ENCODE data around the gene ZNF18.
A peak's percentile ranks its signal among the peaks of the same experiment; 100 is the strongest.
"Not testable (repeated sequence)": the region's sequence is repeated elsewhere in the genome, so short reads cannot be mapped to it uniquely, and the experiment has no call there.

The ZNF18 gene

DNA sequence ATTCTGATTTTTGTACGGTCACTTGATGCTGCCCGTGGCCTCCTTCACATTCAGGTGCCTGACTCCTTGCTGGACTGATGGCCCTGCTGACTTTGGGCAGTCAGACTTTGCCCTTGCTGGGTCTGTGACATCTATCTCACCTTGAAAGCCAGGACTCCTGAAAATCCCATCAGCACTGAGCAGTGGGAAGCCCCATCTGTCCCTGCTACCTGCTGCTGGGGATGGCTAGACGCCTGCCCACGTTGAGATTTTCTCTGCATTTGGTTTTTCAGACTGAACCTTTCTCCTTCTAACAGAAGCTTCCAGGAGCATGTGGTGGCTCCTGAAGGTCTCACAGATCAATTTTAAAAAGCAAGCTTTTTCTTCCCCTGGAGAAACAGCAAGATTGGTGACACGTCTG is 10.2 kb upstream of the ZNF18 start:
- Mint-ChIP-seq H3K27ac (no peak overlapping the region), H3K36me3 (ENCODE audit: low read depth) (no peaks in the 10 kb centered on the region), H3K27me3 (no peaks in the 10 kb centered on the region), H3K4me3 (no peak overlapping the region), H3K4me1 (no peaks in the 10 kb centered on the region), H3K9me3 (no peaks in the 10 kb centered on the region)
- DNase-seq (no peak), ATAC-seq (no peak)

DNA sequence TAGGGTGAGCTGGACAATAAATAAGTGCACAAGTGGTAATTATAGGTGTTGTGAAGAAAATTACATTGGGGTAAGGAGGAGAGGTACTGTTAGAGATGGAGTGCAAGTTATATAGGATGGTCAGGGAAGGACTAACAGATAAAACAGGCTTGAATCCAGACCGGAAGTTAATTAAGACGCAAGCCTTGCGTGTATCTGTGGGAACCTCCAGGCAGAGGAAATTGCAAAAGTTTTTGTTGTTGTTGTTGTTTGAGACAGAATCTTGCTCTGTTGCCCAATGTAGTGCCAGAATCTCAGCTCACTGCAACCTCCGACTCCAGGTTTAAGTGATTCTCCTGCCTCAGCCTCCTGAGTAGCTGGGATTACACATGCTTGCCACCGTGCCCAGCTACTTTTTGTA is 2.4 kb upstream of the ZNF18 start:
- ATAC-seq, result no peak
- Mint-ChIP-seq H3K4me1 (peaks cover 17% of the 10 kb centered on the region), H3K27ac (no peak overlapping the region), H3K9me3 (no peaks in the 10 kb centered on the region), H3K27me3 (no peaks in the 10 kb centered on the region), H3K4me3 (no peak overlapping the region), H3K36me3 (ENCODE audit: low read depth) (peaks cover 1% of the 10 kb centered on the region)
- no peak for DNase-seq

- peak overlapping the region; percentile 87 for H3K4me3 Mint-ChIP-seq
- no peaks in the 10 kb centered on the region for H3K9me3 Mint-ChIP-seq
- H3K27me3 Mint-ChIP-seq, result no peaks in the 10 kb centered on the region
- no peak for ATAC-seq
- H3K36me3 Mint-ChIP-seq (ENCODE audit: low read depth), result peaks cover 2% of the 10 kb centered on the region
- H3K27ac Mint-ChIP-seq, result peak overlapping the region; percentile 87
- DNase-seq, result no peak
- peaks cover 17% of the 10 kb centered on the region for H3K4me1 Mint-ChIP-seq
Observed at GRCh38 chr17:11997972-11998233, 628 bp upstream of the ZNF18 start.

GRCh38 chr17:11996722-11997146 is 541 bp downstream of the ZNF18 start:
- Mint-ChIP-seq H3K4me3 (peak overlapping the region; percentile 87), H3K4me1 (peaks cover 17% of the 10 kb centered on the region), H3K27me3 (no peaks in the 10 kb centered on the region), H3K36me3 (ENCODE audit: low read depth) (peaks cover 2% of the 10 kb centered on the region), H3K9me3 (no peaks in the 10 kb centered on the region), H3K27ac (peak overlapping the region; percentile 88)
- peak; percentile 40 for ATAC-seq
- peak; percentile 53 for DNase-seq

GRCh38 chr17:11991461-11991860 is 5.8 kb downstream of the ZNF18 start:
- Mint-ChIP-seq H3K27ac (no peak overlapping the region), H3K36me3 (ENCODE audit: low read depth) (peaks cover 27% of the 10 kb centered on the region), H3K4me1 (peaks cover 10% of the 10 kb centered on the region), H3K4me3 (no peak overlapping the region), H3K9me3 (no peaks in the 10 kb centered on the region), H3K27me3 (no peaks in the 10 kb centered on the region)
- ATAC-seq (no peak), DNase-seq (no peak)

DNA sequence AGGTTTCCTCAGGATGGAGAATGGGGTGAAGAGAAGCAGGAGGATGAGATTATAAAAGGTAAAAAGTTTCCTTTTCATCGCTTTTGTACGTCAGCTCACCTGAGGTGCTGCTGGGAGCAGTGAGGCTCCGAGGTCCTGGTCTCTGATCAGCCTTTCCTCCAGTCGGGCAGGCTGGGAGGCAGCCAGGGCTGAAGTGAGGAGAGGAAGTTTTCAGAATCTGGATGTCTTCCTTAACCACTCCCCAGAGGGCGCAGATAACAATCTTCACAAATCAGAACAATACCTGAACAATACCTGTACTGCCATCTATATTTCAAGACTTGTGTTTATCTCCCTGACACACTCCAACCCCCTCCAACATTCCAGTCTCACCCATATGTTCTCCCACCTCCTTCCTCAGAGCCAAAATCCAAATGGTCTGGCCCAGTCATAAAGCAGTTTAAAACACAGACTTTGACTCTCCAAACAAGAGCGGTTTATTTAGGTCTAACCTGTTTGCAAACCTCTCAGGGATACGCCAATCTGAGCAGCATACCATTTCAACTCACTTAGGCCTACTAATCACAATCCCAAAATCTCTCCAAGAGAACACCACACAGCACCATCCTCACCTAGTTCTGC is 6.8 kb downstream of the ZNF18 start:
- no peak overlapping the region for H3K27ac Mint-ChIP-seq
- ATAC-seq, result no peak
- peaks cover 27% of the 10 kb centered on the region for H3K36me3 Mint-ChIP-seq (ENCODE audit: low read depth)

DNA sequence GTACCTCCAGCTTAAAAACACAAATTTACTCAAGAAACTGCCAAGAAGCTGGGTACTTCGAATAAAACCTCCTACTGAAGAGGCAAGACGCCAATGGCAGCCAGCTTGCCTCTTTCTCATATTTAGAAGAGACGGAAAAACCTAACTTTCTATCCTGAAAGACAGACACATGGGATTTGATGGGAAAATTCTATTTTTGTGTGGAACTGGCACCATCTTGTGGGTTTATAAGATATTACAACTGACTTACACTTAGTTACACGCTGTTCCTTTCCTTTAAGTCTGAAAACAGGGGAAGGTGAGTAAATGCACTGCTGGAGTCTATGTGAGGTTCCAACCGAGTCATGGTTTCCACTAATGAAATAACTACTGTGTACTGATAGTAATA is 10.3 kb downstream of the ZNF18 start:
- DNase-seq, result no peak
- no peaks in the 10 kb centered on the region for H3K9me3 Mint-ChIP-seq
- no peak overlapping the region for H3K4me3 Mint-ChIP-seq
- H3K36me3 Mint-ChIP-seq (ENCODE audit: low read depth), result peaks cover 38% of the 10 kb centered on the region
- H3K27me3 Mint-ChIP-seq, result no peaks in the 10 kb centered on the region
- no peak overlapping the region for H3K27ac Mint-ChIP-seq
- ATAC-seq, result no peak
- no peaks in the 10 kb centered on the region for H3K4me1 Mint-ChIP-seq

More for the DNA sequence above, 6.8 kb downstream of the ZNF18 start:
- H3K9me3 Mint-ChIP-seq, result no peaks in the 10 kb centered on the region
- no peak for DNase-seq
- H3K4me1 Mint-ChIP-seq, result peaks cover 5% of the 10 kb centered on the region
- no peak overlapping the region for H3K4me3 Mint-ChIP-seq
- no peaks in the 10 kb centered on the region for H3K27me3 Mint-ChIP-seq

GRCh38 chr17:11986179-11986941 is 10.9 kb downstream of the ZNF18 start:
- DNase-seq (no peak), ATAC-seq (no peak)
- no peak overlapping the region for H3K4me3 Mint-ChIP-seq
- H3K4me1 Mint-ChIP-seq, result no peaks in the 10 kb centered on the region
- no peaks in the 10 kb centered on the region for H3K27me3 Mint-ChIP-seq
- H3K9me3 Mint-ChIP-seq, result no peaks in the 10 kb centered on the region
- peaks cover 39% of the 10 kb centered on the region for H3K36me3 Mint-ChIP-seq (ENCODE audit: low read depth)
- H3K27ac Mint-ChIP-seq, result no peak overlapping the region

- Mint-ChIP-seq H3K4me3 (no peak overlapping the region), H3K9me3 (no peaks in the 10 kb centered on the region), H3K27me3 (no peaks in the 10 kb centered on the region), H3K4me1 (no peaks in the 10 kb centered on the region), H3K36me3 (ENCODE audit: low read depth) (peaks cover 36% of the 10 kb centered on the region), H3K27ac (no peak overlapping the region)
- ATAC-seq (no peak), DNase-seq (no peak)
Observed at GRCh38 chr17:11981862-11982261, 15.4 kb downstream of the ZNF18 start.

- H3K9me3 Mint-ChIP-seq, result no peaks in the 10 kb centered on the region
- DNase-seq, result no peak
- H3K36me3 Mint-ChIP-seq (ENCODE audit: low read depth), result peaks cover 42% of the 10 kb centered on the region
- no peaks in the 10 kb centered on the region for H3K27me3 Mint-ChIP-seq
- no peaks in the 10 kb centered on the region for H3K4me1 Mint-ChIP-seq
- no peak overlapping the region for H3K4me3 Mint-ChIP-seq
- H3K27ac Mint-ChIP-seq, result no peak overlapping the region
- no peak for ATAC-seq
Observed at GRCh38 chr17:11980813-11981212, 16.5 kb downstream of the ZNF18 start.

GRCh38 chr17:11979795-11980194 is 17.5 kb downstream of the ZNF18 start:
- H3K4me3 Mint-ChIP-seq, result no peak overlapping the region

DNA sequence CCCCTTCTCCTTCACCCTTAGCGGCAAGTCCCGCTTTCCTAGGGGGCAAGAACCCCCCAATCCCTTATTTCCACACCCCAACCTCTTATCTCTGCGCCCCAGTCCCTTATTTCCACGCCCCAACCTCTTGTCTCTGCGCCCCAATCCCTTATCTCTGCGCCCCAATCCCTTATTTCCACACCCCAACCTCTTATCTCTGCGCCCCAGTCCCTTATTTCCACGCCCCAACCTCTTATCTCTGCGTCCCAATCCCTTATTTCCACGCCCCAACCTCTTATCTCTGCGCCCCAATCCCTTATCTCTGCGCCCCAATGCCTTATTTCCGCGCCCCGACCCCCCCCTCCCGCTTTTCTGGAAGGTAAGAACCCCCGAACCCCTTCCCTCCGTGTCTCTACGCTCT is 24.5 kb downstream of the ZNF18 start:
- not testable (repeated sequence) for H3K27ac Mint-ChIP-seq, ATAC-seq, H3K4me3 Mint-ChIP-seq, H3K4me1 Mint-ChIP-seq, H3K27me3 Mint-ChIP-seq, DNase-seq
- Mint-ChIP-seq H3K9me3 (peaks cover 19% of the 10 kb centered on the region), H3K36me3 (ENCODE audit: low read depth) (peaks cover 34% of the 10 kb centered on the region)

More at GRCh38 chr17:11979795-11980194, 17.5 kb downstream of the ZNF18 start:
- Mint-ChIP-seq H3K36me3 (ENCODE audit: low read depth) (peaks cover 46% of the 10 kb centered on the region), H3K27me3 (no peaks in the 10 kb centered on the region), H3K4me1 (no peaks in the 10 kb centered on the region), H3K9me3 (no peaks in the 10 kb centered on the region), H3K27ac (no peak overlapping the region)
- no peak for ATAC-seq
- DNase-seq, result no peak

DNA sequence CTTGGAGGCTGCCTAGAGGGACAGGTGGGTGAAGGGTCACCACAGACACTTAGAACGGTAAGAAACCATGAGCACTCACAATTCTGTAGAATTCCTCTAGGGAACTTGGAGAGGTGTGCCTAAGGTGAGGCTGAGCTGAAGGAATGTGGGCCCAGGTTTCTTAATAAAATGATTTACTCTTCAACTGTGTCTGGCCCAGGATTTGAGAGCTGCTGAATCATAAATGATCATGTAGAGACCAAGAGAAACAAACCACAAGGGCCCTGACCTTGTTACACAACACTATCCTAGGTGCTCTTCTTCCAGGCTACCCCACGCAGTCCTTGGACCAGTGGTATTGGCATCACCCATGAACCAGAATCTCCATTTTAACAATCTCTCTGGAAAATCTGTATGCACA is 27.7 kb downstream of the ZNF18 start:
- Mint-ChIP-seq H3K36me3 (ENCODE audit: low read depth) (peaks cover 30% of the 10 kb centered on the region), H3K27ac (no peak overlapping the region), H3K27me3 (no peaks in the 10 kb centered on the region), H3K4me3 (no peak overlapping the region), H3K4me1 (no peaks in the 10 kb centered on the region), H3K9me3 (peaks cover 40% of the 10 kb centered on the region)
- DNase-seq (no peak), ATAC-seq (no peak)

GRCh38 chr17:11954936-11955335 is 42.3 kb downstream of the ZNF18 start:
- H3K4me3 Mint-ChIP-seq, result no peak overlapping the region
- no peaks in the 10 kb centered on the region for H3K4me1 Mint-ChIP-seq
- H3K36me3 Mint-ChIP-seq (ENCODE audit: low read depth), result peaks cover 36% of the 10 kb centered on the region
- no peak for DNase-seq
- H3K27me3 Mint-ChIP-seq, result no peaks in the 10 kb centered on the region
- no peak for ATAC-seq
- peaks cover 34% of the 10 kb centered on the region for H3K9me3 Mint-ChIP-seq
- no peak overlapping the region for H3K27ac Mint-ChIP-seq

DNA sequence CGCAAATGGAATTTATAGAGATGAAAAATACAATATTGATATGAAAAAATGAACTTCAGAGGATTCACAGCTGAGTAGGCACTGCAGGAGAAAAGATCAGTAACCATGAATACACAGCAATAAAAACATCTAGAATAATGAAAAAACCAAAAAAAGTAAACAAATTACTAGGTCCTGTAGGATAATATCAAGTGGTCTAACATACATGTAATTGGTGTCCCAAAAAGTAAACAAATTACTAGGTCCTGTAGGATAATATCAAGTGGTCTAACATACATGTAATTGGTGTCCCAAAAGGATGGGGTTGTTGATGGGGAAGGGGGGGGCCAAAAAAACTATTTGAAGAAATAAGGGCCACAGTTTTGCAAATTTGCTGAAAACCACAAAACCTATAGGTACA is 43.4 kb downstream of the ZNF18 start:
- H3K9me3 Mint-ChIP-seq, result peaks cover 34% of the 10 kb centered on the region
- H3K4me1 Mint-ChIP-seq, result no peaks in the 10 kb centered on the region
- DNase-seq (no peak), ATAC-seq (no peak)
- peaks cover 34% of the 10 kb centered on the region for H3K36me3 Mint-ChIP-seq (ENCODE audit: low read depth)
- H3K27ac Mint-ChIP-seq, result no peak overlapping the region
- no peak overlapping the region for H3K4me3 Mint-ChIP-seq
- H3K27me3 Mint-ChIP-seq, result no peaks in the 10 kb centered on the region
